GM23338 (cell line): ENCODE results near the gene FBXW2. TPM values are rescaled to one million over a fixed set of nuclear protein-coding genes. Genes with fewer than 3 reads are reported as not detected.

Experiments used
- ATAC-seq: fragments of 200-7000 bp; cut with Tn5 transposase; 3 replicates; pipeline ENCODE4 v1.9.1; 2020
- DNase-seq: peaks from one replicate; pipeline ENCODE4 v3.0.0-alpha.2; 2015; ENCODE audit warnings: low spot score
- H2AFZ ChIP-seq: fragments of 200-600 bp; sonication (generic); 2 replicates; pipeline ENCODE4 v1.8.0; 2016; ENCODE audit warnings: antibody characterized with exemption, mild to moderate bottlenecking, moderate library complexity
- H3F3A ChIP-seq: fragments of 200-600 bp; sonication (generic); replicated peaks from 2 replicates; pipeline ENCODE4 v1.8.0; 2017; ENCODE audit warnings: antibody characterized with exemption, mixed run types, low read depth
- H3K27ac ChIP-seq: fragments of 200-600 bp; sonication (generic); 2 replicates; pipeline ENCODE4 v1.6.1; 2016; ENCODE audit warnings: low read depth
- H3K27me3 ChIP-seq: fragments of 200-600 bp; sonication (generic); 2 replicates; pipeline ENCODE4 v1.8.0; 2016; ENCODE audit warnings: mild to moderate bottlenecking, mixed run types, moderate library complexity; ENCODE audit not compliant: insufficient read depth
- H3K36me3 ChIP-seq: fragments of 200-600 bp; sonication (generic); 2 replicates; pipeline ENCODE4 v1.8.0; 2016; ENCODE audit warnings: mild to moderate bottlenecking; ENCODE audit not compliant: insufficient read depth
- H3K4me1 ChIP-seq: fragments of 200-600 bp; sonication (generic); 2 replicates; pipeline ENCODE4 v1.8.0; 2016; ENCODE audit warnings: mild to moderate bottlenecking, moderate library complexity; ENCODE audit not compliant: insufficient read depth
- H3K4me2 ChIP-seq: fragments of 200-600 bp; sonication (generic); 2 replicates; pipeline ENCODE4 v1.7.1; 2017; ENCODE audit warnings: mixed run types
- H3K4me3 ChIP-seq: fragments of 200-600 bp; sonication (generic); 2 replicates; pipeline ENCODE4 v1.6.1; 2016; ENCODE audit warnings: mixed run types
- H3K79me2 ChIP-seq: fragments of 200-600 bp; sonication (generic); replicated peaks from 2 replicates; pipeline ENCODE4 v1.8.0; 2017; ENCODE audit warnings: mild to moderate bottlenecking; ENCODE audit not compliant: insufficient read depth
- H3K9me2 ChIP-seq: fragments of 200-600 bp; sonication (generic); 2 replicates; pipeline ENCODE4 v1.8.0; 2017; ENCODE audit not compliant: insufficient read depth
- H4K20me1 ChIP-seq: fragments of 200-600 bp; sonication (generic); replicated peaks from 2 replicates; pipeline ENCODE4 v1.8.0; 2017; ENCODE audit warnings: mild to moderate bottlenecking; ENCODE audit not compliant: insufficient read depth
- H3K27ac Mint-ChIP-seq: 2 replicates; pipeline ENCODE4 v1.8.0; 2020; ENCODE audit warnings: inconsistent platforms, mild to moderate bottlenecking, moderate library complexity, mixed read lengths
- H3K27me3 Mint-ChIP-seq: 3 replicates; pipeline ENCODE4 v1.8.0; 2022; ENCODE audit warnings: low read depth, mild to moderate bottlenecking, moderate library complexity, mixed read lengths, inconsistent platforms; ENCODE audit not compliant: insufficient read depth, poor library complexity
- H3K36me3 Mint-ChIP-seq: 3 replicates; pipeline ENCODE4 v1.8.0; 2021; ENCODE audit warnings: low read depth, mild to moderate bottlenecking, inconsistent platforms, moderate library complexity, mixed read lengths
- H3K4me1 Mint-ChIP-seq: 3 replicates; pipeline ENCODE4 v1.8.0; 2020; ENCODE audit warnings: mild to moderate bottlenecking, inconsistent platforms, mixed read lengths
- H3K4me3 Mint-ChIP-seq: 3 replicates; pipeline ENCODE4 v1.8.0; 2021; ENCODE audit warnings: moderate library complexity, mild to moderate bottlenecking, inconsistent platforms, mixed read lengths
- H3K9me3 Mint-ChIP-seq: 3 replicates; pipeline ENCODE4 v1.8.0; 2020; ENCODE audit warnings: moderate library complexity, mild to moderate bottlenecking, inconsistent platforms, mixed read lengths
- EZH2 ChIP-seq: fragments of 200-600 bp; sonication (generic); IDR thresholded peaks from one replicate; pipeline ENCODE4 v1.8.0; 2017; ENCODE audit warnings: antibody characterized with exemption, mild to moderate bottlenecking, low read depth; ENCODE audit not compliant: unreplicated experiment
- EZH2phosphoT487 ChIP-seq: fragments of 200-600 bp; sonication (generic); IDR thresholded peaks from one replicate; pipeline ENCODE4 v1.8.1; 2018; ENCODE audit warnings: antibody characterized with exemption; ENCODE audit not compliant: unreplicated experiment
- JUNB ChIP-seq: IDR thresholded peaks from one replicate; pipeline ENCODE4 v1.6.1; 2016; ENCODE audit warnings: antibody characterized with exemption; ENCODE audit not compliant: unreplicated experiment
- STAT1 ChIP-seq: IDR thresholded peaks from one replicate; pipeline ENCODE4 v1.6.1; 2016; ENCODE audit warnings: antibody characterized with exemption; ENCODE audit not compliant: unreplicated experiment
- polyA plus RNA-seq: library from polyadenylated mRNA; unstranded; fragments of >200 nt; fragmentation: Nextera tagmentation; extraction: Ambion mirVana; gene quantifications from 2 replicates; pipeline ENCODE4 v1.2.1, GENCODE V29; 2016
- total RNA-seq: library from RNA; depleted of rRNA; stranded (reverse); fragments of >200 nt; shearing (Covaris generic); gene quantifications from 2 replicates; pipeline ENCODE4 v1.2.3, GENCODE V29; 2014
- TF ChIP-seq, protein P1 (sequence below): fragments of 250-450 bp; sonication (Bioruptor Pico); IDR thresholded peaks from 2 replicates; pipeline ENCODE4 v1.5.0; 2020; ENCODE audit warnings: mild to moderate bottlenecking, moderate library complexity
- TF ChIP-seq, protein P2 (sequence below): IDR thresholded peaks from one replicate; pipeline ENCODE4 v1.6.1; 2018; ENCODE audit warnings: antibody characterized with exemption; ENCODE audit not compliant: unreplicated experiment
- TF ChIP-seq, protein P3 (sequence below), 2 experiments: fragments of 200-600 bp in 1 of 2; sonication (generic) in 1 of 2; conservative IDR thresholded peaks; 2 replicates each; pipeline versions ENCODE4 v1.5.1 to v1.6.1; 2016 to 2017; ENCODE audit warnings: antibody characterized with exemption in 2 of 2, low read depth in 2 of 2, mild to moderate bottlenecking in 2 of 2, moderate library complexity in 1 of 2

FBXW2 gene
- total and polyA plus RNA-seq, 2 experiments from 2014 or later: 10.0 to 55.2 TPM

DNA sequence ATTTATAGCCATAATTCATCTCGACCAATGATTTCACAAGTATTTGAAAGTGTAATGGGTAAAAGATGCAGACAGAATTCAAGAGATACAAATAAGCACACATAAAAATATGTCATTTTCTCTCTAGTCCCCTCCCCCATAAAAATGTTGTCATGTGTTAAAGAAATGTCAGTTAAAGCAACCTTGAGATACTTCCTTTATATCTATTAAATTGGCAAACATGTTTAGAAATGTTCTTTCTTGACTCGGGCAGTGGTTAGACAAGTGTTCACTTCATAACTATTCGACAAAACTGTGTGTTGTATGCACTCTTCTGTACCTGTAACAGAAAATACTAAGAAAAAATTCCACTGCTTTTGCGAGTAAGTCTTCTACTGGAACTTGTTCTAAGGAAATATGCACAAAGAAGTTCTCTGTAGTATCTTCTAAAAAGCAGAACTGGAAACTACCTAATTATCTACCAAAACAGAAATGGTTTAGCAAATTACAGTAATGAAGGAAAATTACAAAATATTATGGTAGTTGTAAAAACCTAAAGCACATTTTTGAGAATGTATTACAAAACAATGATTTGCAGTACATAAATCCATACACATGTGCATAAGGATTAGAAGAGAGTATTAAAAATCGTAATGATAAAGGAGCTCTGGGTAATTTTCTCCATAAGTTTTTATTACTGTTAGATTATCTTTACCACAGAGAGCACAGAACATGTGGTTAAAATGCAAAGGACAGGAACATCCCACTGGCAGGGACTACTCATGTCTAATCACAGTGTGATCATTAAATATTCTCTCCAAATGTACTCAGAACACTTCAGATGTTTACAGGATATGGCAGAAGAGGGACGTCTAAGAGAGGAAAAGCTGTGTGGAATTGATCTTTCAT lies 35.9 kb downstream of the FBXW2 start:
- H3K27ac ChIP-seq: no peak overlapping the region

DNA sequence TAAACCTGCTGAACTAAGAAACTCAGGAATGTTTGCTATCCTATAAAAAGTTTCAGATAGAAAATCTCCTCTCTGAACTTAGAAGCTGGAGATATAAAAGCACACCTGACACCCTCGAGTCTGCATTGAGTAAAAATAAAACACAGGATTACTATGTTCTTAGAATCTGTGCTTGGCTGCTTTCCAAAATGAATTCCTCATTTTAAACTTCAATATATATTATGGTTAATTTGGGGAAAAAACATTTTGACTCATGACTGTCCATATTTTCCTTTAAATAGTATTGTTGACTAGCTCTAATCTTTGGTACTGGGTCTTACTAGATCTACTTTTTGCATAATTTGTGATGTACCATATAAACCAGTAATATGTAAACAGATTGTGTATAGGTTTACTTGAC lies 36.7 kb downstream of the FBXW2 start:
- no peak overlapping the region for H3K27ac Mint-ChIP-seq
- H3K36me3 Mint-ChIP-seq: peaks cover 4% of the 10 kb centered on the region; the same call in 1 of the 3 replicates
- H3K79me2 ChIP-seq: no peaks in the 10 kb centered on the region
- no peaks in the 10 kb centered on the region for H3K4me1 ChIP-seq
- H3K4me3 ChIP-seq: no peak overlapping the region
- H3K27me3 Mint-ChIP-seq: no peaks in the 10 kb centered on the region
- no peaks in the 10 kb centered on the region for H3K9me3 Mint-ChIP-seq
- H3K27ac ChIP-seq: peak overlapping the region; percentile 46; the same call in 1 of the 2 replicates
- no peak for DNase-seq
- no peak overlapping the region for H3K4me2 ChIP-seq
- no peaks in the 10 kb centered on the region for H3K4me1 Mint-ChIP-seq
- no peaks in the 10 kb centered on the region for H3K9me2 ChIP-seq
- peaks cover 2% of the 10 kb centered on the region; the same call in 1 of the 2 replicates for H4K20me1 ChIP-seq
- no peak overlapping the region for H2AFZ ChIP-seq
- no peak overlapping the region for H3K4me3 Mint-ChIP-seq
- H3K27me3 ChIP-seq: no peaks in the 10 kb centered on the region
- H3K36me3 ChIP-seq: peaks cover 5% of the 10 kb centered on the region; the same call in 1 of the 2 replicates
- no peaks in the 10 kb centered on the region for H3F3A ChIP-seq
- no peak for ATAC-seq
- TF ChIP-seq, protein P1, sequence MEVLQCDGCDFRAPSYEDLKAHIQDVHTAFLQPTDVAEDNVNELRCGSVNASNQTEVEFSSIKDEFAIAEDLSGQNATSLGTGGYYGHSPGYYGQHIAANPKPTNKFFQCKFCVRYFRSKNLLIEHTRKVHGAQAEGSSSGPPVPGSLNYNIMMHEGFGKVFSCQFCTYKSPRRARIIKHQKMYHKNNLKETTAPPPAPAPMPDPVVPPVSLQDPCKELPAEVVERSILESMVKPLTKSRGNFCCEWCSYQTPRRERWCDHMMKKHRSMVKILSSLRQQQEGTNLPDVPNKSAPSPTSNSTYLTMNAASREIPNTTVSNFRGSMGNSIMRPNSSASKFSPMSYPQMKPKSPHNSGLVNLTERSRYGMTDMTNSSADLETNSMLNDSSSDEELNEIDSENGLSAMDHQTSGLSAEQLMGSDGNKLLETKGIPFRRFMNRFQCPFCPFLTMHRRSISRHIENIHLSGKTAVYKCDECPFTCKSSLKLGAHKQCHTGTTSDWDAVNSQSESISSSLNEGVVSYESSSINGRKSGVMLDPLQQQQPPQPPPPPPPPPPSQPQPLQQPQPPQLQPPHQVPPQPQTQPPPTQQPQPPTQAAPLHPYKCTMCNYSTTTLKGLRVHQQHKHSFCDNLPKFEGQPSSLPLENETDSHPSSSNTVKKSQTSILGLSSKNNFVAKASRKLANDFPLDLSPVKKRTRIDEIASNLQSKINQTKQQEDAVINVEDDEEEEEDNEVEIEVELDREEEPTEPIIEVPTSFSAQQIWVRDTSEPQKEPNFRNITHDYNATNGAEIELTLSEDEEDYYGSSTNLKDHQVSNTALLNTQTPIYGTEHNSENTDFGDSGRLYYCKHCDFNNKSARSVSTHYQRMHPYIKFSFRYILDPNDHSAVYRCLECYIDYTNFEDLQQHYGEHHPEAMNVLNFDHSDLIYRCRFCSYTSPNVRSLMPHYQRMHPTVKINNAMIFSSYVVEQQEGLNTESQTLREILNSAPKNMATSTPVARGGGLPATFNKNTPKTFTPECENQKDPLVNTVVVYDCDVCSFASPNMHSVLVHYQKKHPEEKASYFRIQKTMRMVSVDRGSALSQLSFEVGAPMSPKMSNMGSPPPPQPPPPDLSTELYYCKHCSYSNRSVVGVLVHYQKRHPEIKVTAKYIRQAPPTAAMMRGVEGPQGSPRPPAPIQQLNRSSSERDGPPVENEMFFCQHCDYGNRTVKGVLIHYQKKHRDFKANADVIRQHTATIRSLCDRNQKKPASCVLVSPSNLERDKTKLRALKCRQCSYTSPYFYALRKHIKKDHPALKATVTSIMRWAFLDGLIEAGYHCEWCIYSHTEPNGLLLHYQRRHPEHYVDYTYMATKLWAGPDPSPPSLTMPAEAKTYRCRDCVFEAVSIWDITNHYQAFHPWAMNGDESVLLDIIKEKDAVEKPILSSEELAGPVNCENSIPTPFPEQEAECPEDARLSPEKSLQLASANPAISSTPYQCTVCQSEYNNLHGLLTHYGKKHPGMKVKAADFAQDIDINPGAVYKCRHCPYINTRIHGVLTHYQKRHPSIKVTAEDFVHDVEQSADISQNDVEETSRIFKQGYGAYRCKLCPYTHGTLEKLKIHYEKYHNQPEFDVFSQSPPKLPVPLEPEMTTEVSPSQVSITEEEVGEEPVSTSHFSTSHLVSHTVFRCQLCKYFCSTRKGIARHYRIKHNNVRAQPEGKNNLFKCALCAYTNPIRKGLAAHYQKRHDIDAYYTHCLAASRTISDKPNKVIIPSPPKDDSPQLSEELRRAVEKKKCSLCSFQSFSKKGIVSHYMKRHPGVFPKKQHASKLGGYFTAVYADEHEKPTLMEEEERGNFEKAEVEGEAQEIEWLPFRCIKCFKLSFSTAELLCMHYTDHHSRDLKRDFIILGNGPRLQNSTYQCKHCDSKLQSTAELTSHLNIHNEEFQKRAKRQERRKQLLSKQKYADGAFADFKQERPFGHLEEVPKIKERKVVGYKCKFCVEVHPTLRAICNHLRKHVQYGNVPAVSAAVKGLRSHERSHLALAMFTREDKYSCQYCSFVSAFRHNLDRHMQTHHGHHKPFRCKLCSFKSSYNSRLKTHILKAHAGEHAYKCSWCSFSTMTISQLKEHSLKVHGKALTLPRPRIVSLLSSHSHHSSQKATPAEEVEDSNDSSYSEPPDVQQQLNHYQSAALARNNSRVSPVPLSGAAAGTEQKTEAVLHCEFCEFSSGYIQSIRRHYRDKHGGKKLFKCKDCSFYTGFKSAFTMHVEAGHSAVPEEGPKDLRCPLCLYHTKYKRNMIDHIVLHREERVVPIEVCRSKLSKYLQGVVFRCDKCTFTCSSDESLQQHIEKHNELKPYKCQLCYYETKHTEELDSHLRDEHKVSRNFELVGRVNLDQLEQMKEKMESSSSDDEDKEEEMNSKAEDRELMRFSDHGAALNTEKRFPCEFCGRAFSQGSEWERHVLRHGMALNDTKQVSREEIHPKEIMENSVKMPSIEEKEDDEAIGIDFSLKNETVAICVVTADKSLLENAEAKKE: no peak

More for the DNA sequence above, 35.9 kb downstream of the FBXW2 start:
- H3K79me2 ChIP-seq: no peaks in the 10 kb centered on the region
- H3K36me3 ChIP-seq: peaks cover 9% of the 10 kb centered on the region; the same call in 1 of the 2 replicates
- peaks cover 9% of the 10 kb centered on the region; the same call in 2 of the 3 replicates for H3K36me3 Mint-ChIP-seq
- no peaks in the 10 kb centered on the region for H3K4me1 Mint-ChIP-seq
- no peaks in the 10 kb centered on the region for H3K9me3 Mint-ChIP-seq
- no peaks in the 10 kb centered on the region for H3K4me1 ChIP-seq
- H3K27me3 ChIP-seq: no peaks in the 10 kb centered on the region
- no peaks in the 10 kb centered on the region for H3K27me3 Mint-ChIP-seq
- H3K4me3 ChIP-seq: no peak overlapping the region
- no peak overlapping the region for H2AFZ ChIP-seq
- TF ChIP-seq, protein P2, sequence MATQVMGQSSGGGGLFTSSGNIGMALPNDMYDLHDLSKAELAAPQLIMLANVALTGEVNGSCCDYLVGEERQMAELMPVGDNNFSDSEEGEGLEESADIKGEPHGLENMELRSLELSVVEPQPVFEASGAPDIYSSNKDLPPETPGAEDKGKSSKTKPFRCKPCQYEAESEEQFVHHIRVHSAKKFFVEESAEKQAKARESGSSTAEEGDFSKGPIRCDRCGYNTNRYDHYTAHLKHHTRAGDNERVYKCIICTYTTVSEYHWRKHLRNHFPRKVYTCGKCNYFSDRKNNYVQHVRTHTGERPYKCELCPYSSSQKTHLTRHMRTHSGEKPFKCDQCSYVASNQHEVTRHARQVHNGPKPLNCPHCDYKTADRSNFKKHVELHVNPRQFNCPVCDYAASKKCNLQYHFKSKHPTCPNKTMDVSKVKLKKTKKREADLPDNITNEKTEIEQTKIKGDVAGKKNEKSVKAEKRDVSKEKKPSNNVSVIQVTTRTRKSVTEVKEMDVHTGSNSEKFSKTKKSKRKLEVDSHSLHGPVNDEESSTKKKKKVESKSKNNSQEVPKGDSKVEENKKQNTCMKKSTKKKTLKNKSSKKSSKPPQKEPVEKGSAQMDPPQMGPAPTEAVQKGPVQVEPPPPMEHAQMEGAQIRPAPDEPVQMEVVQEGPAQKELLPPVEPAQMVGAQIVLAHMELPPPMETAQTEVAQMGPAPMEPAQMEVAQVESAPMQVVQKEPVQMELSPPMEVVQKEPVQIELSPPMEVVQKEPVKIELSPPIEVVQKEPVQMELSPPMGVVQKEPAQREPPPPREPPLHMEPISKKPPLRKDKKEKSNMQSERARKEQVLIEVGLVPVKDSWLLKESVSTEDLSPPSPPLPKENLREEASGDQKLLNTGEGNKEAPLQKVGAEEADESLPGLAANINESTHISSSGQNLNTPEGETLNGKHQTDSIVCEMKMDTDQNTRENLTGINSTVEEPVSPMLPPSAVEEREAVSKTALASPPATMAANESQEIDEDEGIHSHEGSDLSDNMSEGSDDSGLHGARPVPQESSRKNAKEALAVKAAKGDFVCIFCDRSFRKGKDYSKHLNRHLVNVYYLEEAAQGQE: no peak
- TF ChIP-seq EZH2phosphoT487 (no peak), EZH2 (no peak), STAT1 (no peak), JUNB (no peak)
- TF ChIP-seq, protein P3, sequence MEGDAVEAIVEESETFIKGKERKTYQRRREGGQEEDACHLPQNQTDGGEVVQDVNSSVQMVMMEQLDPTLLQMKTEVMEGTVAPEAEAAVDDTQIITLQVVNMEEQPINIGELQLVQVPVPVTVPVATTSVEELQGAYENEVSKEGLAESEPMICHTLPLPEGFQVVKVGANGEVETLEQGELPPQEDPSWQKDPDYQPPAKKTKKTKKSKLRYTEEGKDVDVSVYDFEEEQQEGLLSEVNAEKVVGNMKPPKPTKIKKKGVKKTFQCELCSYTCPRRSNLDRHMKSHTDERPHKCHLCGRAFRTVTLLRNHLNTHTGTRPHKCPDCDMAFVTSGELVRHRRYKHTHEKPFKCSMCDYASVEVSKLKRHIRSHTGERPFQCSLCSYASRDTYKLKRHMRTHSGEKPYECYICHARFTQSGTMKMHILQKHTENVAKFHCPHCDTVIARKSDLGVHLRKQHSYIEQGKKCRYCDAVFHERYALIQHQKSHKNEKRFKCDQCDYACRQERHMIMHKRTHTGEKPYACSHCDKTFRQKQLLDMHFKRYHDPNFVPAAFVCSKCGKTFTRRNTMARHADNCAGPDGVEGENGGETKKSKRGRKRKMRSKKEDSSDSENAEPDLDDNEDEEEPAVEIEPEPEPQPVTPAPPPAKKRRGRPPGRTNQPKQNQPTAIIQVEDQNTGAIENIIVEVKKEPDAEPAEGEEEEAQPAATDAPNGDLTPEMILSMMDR (conservative IDR thresholded peaks at IDR 0.05; ENCODE audit: low read depth in 2 of 2): no peak
- no peak overlapping the region for H3K4me3 Mint-ChIP-seq
- no peak for ATAC-seq
- no peaks in the 10 kb centered on the region for H3F3A ChIP-seq
- DNase-seq: no peak
- H4K20me1 ChIP-seq: peaks cover 2% of the 10 kb centered on the region; the same call in 1 of the 2 replicates
- H3K27ac Mint-ChIP-seq: no peak overlapping the region
- H3K4me2 ChIP-seq: no peak overlapping the region
- H3K9me2 ChIP-seq: no peaks in the 10 kb centered on the region
